HuH-7 (cell line): Measurements from ENCODE around the gene CTDP1.
"Not testable (repeated sequence)": the region's sequence is repeated elsewhere in the genome, so short reads cannot be mapped to it uniquely, and the experiment has no call there.

Source experiments
- DNase-seq: peaks from one replicate; pipeline ENCODE4 v3.0.0; 2011; ENCODE audit warnings: low spot score

Gene CTDP1

DNA sequence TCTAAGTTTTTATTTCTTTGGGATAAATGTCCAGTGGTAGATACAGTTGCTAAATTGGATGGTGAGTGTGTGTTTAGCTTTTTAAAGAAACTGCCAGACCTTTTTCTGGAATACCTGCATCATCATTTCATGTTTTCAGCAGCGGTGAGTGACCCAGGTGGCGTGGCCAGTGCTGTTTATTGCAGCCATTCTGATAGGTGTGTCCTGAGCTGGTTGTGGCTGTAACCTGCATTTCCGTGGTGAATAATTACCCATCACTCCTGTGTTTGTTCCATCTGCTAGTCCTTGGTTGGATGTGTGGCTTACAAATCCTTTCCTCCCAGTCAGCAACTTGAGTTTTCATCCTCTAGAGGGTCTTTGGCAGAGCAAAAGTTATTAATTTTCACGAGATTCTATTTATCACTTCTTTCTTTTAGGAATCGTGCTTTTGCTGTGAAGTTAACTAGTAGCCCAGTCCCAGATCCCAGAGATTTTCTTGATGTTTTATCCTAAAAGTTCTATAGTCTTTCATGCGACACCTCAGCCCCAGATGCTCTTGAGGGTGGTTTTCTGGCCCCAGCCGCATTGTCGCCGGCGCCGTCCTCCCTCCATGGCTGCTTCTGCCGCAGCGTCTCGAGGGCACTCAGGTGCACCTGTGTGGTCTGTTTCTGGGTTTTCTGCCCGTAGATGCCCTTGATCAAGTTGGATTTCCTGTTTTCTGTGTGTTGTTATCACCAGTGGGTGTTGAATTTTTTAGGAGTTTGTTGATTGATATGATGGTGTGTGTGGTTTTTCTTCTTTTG lies 44.9 kb downstream of the CTDP1 start:
- no peak for DNase-seq

GRCh38 chr18:79725486-79725885 lies 45.9 kb downstream of the CTDP1 start:
- no peak for DNase-seq

GRCh38 chr18:79726721-79727120 lies 47.1 kb downstream of the CTDP1 start:
- no peak for DNase-seq

DNA sequence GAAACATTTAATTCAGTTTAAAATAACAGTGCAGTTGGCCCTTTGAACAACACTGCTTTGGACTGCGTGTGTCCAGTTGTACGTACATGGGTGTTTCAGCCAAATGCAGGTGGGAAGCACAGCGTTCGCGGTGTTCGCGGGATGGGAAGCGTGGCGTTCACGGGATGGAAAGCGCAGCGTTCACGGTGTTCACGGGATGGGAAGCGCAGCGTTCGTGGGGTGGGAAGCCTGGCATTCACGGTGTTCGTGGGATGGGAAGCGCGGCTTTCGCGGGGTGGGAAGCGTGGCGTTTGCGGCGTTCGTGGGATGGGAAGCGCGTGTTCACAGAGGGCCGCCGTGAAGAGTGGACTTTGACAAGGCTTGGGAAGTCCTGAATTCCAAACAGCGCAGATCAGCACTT lies 47.6 kb downstream of the CTDP1 start:
- DNase-seq: no peak

DNA sequence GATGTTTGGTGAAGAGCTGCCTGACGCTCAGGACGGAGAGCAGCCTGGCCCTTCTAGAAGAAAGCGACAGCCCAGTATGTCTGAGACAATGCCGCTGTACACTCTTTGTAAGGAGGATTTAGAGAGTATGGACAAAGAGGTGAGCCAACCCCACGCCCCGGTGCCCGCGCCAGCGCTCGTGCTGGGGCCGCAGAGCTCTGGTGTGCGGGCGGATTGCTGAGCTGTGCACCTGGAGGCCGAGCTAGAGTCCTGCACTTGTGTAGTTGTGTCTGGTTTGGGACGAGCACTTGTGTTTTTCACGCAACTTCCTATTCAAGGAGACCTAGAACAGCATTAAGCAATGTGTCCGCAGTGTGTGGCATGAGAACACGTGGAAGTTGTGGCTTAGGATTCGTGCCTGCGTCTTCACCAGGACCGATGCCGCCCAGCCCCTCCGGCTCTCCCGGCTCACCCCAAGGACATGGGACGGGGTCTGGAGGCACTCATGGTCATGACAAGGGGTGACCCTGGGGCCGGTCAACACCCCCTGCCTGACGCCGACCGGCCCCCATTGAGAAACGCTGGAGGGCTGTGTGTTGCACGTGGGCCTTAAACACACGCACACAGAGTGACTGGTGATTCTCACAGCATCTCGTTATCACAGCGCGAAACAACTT lies 49.5 kb downstream of the CTDP1 start:
- DNase-seq: no peak

DNA sequence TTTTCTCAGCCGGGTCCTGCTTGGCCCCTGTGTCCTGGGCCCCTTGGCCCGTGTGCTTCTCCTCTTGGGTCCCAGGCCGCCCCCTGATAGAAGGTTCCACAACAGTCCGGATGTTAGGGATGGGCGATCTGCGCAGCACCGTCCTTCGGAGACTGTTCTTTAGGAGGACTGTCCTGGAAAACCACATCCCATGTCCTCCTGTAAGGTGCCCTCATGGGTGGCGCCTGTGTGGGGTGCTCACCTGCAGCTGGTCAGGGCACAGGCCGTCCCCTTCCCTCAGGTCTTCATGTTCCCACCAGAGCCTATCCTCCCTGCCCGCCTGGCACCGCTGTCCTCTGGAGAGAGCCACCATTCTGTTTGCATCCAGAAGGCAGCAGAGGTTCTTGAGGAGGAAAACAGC lies 50.0 kb downstream of the CTDP1 start:
- DNase-seq: no peak

GRCh38 chr18:79730804-79731203 lies 51.2 kb downstream of the CTDP1 start:
- DNase-seq: no peak

DNA sequence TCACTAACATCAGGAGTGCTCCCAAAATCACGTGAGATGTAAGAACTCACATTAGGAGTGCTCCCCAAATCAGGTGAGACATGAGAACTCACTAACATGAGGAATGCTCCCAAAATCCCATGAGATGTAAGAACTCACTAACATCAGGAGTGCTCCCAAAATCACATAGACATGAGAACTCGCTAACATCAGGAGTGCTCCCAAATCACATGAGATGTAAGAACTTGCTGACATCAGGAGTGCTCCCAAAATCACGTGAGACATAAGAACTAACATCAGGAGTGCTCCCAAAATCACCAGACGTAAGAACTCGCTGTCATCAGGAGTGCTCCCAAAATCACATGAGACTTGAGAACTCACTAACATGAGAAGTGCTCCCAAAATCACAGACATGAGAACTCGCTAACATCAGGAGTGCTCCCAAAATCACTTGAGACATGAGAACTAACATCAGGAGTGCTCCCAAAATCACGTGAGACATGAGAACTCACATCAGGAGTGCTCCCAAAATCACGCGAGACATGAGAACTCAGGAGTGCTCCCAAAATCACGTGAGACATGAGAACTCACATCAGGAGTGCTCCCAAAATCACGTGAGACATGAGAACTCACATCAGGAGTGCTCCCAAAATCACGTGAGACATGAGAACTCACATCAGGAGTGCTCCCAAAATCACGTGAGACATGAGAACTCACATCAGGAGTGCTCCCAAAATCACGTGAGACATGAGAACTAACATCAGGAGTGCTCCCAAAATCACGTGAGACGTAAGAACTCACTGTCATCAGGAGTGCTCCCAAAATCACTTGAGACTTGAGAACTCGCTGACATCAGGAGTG lies 52.5 kb downstream of the CTDP1 start:
- not testable (repeated sequence) for DNase-seq

GRCh38 chr18:79732721-79733025 lies 53.1 kb downstream of the CTDP1 start:
- DNase-seq: no peak

GRCh38 chr18:79733135-79733701 lies 53.6 kb downstream of the CTDP1 start:
- no peak for DNase-seq

- DNase-seq: no peak
These were observed 54.6 kb downstream of the CTDP1 start for GRCh38 chr18:79733986-79734770.

GRCh38 chr18:79735071-79735980 lies 55.7 kb downstream of the CTDP1 start:
- no peak for DNase-seq

DNA sequence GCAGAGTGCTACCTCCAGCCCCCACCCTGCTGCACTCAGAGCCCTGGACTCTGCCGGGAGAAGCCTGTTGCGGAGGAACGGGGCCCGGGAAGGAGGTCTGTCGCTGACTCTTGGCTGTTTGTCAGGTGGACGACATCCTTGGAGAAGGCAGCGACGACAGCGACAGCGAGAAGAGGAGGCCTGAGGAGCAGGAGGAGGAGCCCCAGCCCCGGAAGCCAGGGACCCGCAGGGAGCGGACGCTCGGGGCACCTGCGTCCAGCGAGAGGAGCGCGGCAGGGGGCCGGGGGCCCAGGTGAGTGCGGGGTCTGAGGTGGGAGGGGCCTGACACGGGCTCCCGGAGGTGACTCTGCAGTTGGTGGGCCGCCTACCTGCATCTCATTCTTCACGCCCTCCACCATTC lies 56.6 kb downstream of the CTDP1 start:
- DNase-seq: no peak

GRCh38 chr18:79736846-79737245 lies 57.2 kb downstream of the CTDP1 start:
- no peak for DNase-seq

- DNase-seq: no peak
These were observed 57.8 kb downstream of the CTDP1 start for GRCh38 chr18:79737426-79737825.

GRCh38 chr18:79738041-79738461 lies 58.4 kb downstream of the CTDP1 start:
- DNase-seq: no peak

- DNase-seq: no peak
These were observed 59.2 kb downstream of the CTDP1 start for GRCh38 chr18:79738581-79739439.

DNA sequence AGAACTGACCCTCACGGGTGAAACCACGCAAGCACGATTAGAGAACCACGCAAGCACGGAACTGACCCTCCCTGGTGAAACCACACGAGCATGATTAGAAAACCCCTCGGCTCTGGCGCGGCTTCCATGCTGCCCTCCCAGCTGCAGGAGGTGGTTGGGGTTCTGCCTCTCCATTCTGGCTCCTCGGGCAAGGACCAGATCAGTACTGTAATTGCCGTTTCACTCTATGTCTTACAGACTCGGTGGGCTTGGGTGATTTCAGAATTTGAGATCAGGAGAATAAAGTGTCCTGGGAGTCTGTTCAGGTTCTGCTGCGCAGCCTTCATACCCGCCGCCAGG lies 59.8 kb downstream of the CTDP1 start:
- DNase-seq: no peak

DNA sequence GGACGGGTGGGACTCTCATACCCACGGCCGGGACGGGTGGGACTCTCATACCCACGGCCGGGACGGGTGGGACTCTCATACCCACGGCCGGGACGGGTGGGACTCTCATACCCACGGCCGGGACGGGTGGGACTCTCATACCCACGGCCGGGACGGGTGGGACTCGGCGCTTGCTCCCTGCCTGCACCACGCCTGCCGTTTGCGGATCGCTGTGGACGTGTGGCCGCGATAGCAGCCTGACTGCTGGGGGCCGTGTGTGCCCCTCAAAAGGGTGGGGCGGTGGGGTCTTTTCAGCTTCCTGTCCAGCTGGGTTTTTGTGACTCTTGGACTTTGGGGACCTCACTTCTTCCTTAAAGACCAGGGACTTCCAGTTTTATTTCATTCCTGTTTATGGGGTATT lies 60.4 kb downstream of the CTDP1 start:
- not testable (repeated sequence) for DNase-seq
